ENCODE results near the gene PRPF40B. TPM values are rescaled to one million over a fixed set of nuclear protein-coding genes. Genes with fewer than 3 reads are reported as not detected.

PRPF40B gene
- polyA plus RNA-seq, 1 experiment: 15.0 TPM

DNA sequence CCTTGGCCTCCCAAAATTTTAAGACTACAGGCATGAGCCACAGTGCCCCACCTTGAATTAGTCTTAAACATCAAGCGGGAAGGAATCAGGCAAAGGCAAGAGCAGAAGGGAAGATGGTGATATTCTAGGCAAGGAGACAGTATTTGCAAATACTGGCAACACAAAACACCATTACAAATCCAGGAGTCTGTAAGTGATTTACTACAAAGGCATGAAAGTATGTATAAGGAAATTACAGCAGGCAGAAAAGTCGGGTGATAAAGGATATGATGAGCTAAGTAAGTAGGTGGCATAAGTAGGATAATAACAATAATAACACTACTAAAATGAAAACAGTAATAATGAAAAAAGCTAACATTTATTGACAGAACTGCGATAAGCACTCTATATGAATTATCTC lies 55.4 kb downstream of the PRPF40B start:
- DNase-seq (ENCODE audit: low read depth): no peak
- CTCF ChIA-PET: interaction anchor here (1.0 to 2.8 kb wide), 3 partner anchors 9 to 331 kb away, joined by 3 to 12 read pairs (median 4); no protein-coding TSS in a partner anchor
- TF ChIP-seq, protein P1, sequence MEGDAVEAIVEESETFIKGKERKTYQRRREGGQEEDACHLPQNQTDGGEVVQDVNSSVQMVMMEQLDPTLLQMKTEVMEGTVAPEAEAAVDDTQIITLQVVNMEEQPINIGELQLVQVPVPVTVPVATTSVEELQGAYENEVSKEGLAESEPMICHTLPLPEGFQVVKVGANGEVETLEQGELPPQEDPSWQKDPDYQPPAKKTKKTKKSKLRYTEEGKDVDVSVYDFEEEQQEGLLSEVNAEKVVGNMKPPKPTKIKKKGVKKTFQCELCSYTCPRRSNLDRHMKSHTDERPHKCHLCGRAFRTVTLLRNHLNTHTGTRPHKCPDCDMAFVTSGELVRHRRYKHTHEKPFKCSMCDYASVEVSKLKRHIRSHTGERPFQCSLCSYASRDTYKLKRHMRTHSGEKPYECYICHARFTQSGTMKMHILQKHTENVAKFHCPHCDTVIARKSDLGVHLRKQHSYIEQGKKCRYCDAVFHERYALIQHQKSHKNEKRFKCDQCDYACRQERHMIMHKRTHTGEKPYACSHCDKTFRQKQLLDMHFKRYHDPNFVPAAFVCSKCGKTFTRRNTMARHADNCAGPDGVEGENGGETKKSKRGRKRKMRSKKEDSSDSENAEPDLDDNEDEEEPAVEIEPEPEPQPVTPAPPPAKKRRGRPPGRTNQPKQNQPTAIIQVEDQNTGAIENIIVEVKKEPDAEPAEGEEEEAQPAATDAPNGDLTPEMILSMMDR (IDR thresholded peaks at IDR 0.05; ENCODE audit: insufficient read depth, low read depth, low read length): no peak

DNA sequence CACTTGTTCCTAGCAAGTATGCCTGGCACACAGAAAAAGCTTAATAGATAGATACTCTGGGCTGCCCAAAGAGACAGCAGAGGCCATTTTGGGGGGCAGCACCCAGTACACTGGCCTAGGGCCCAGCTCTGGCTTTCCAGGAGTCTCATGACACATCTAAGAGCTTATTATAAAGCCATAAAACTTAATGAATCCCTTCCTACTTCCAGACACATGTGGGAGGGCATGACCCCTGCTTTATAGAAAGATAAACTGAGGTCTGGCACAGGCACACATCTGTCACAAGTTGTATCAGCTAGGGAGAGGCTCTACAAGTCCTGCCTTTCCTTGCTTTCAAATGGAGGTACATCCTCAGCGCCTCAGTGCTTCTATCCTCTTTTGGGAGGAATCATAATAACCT lies 56.7 kb downstream of the PRPF40B start:
- POLR2A ChIA-PET: no interaction called here
- TF ChIP-seq, protein P1 (IDR thresholded peaks at IDR 0.05; ENCODE audit: insufficient read depth, low read depth, low read length): no peak
- Histone ChIP-seq H3K27me3 (ENCODE audit: control insufficient read depth, insufficient read depth, low read length) (no peaks in the 10 kb centered on the region), H3K36me3 (ENCODE audit: control insufficient read depth, insufficient read depth, low read length) (no peaks in the 10 kb centered on the region), H3K4me3 (ENCODE audit: low read depth, low read length) (no peak overlapping the region)
- CTCF ChIA-PET: interaction anchor here (0.9 to 2.8 kb wide), 7 partner anchors 9 to 43 kb away, joined by 3 to 12 read pairs (median 4); no protein-coding TSS in a partner anchor
- no peak for DNase-seq (ENCODE audit: low read depth)

More for the DNA sequence above, 55.4 kb downstream of the PRPF40B start:
- POLR2A ChIA-PET: no interaction called here
- Histone ChIP-seq H3K36me3 (ENCODE audit: control insufficient read depth, insufficient read depth, low read length) (no peaks in the 10 kb centered on the region), H3K4me3 (ENCODE audit: low read depth, low read length) (no peak overlapping the region), H3K27me3 (ENCODE audit: control insufficient read depth, insufficient read depth, low read length) (no peaks in the 10 kb centered on the region)

DNA sequence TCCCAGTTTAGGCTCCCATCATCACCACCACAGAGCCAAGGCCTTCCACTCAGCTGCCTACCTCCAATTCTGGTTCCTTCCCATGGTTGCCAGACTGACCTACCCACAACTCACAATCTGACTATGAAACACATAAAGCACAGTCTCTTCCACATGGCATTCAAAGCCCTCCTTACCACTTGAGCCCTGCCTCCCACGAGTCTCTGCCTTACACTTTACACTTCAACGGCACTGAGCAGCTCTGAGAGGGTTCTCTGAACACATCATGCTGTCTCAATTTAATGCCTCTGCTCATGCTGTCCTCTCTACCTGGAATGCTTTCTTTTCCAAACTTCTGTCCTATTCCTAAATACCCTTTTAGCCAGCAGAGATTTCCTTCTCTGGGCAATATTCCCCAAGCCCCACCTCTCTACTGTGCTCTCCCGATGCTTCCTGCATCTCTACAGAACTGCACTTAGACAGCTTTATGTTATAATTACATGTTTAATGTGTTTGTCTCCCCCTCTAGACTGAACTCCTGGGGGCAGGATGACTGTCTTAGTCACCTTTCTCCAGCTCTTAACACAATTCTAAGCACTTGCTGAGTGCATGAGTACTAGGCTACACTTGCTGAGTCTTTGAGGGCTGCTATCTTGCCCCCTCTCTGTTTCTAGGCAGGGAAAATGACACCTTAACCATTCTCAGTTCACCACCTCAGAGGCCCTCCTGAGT lies 60.4 kb downstream of the PRPF40B start:
- no peaks in the 10 kb centered on the region for H3K36me3 ChIP-seq (ENCODE audit: control insufficient read depth, insufficient read depth, low read length)
- H3K4me3 ChIP-seq (ENCODE audit: low read depth, low read length): no peak overlapping the region
- no peaks in the 10 kb centered on the region for H3K27me3 ChIP-seq (ENCODE audit: control insufficient read depth, insufficient read depth, low read length)
- no peak for DNase-seq (ENCODE audit: low read depth)
- TF ChIP-seq, protein P1 (IDR thresholded peaks at IDR 0.05; ENCODE audit: insufficient read depth, low read depth, low read length): no peak
- CTCF ChIA-PET: interaction anchor here (1.2 to 2.7 kb wide), 4 partner anchors 8 to 39 kb away, joined by 4 to 10 read pairs (median 6); no protein-coding TSS in a partner anchor
- POLR2A ChIA-PET: no interaction called here

DNA sequence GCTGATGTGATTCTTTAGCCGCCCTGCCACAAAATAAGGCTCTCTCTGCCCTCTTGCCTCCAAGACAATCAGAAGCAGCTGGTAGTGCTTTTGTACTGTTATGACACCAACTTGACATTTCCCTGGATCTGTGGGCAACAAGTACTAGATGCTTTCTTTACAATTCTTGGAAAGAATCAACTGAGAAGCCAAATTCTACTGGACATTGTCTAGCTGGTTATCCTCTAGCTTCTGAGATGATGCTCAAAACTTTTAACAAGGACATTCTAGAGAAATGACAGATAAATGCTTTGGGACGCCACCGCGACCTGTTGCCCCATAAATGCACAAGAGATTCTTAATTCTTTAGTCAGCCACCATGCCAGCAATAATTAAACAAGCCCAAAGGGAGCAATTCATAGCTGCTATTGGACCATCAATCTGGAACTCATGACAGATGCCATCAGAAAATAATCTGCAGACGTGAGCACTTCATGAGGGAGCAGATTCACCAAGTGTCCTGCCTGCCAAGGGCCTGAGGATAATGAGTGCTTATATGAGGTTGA lies 61.0 kb downstream of the PRPF40B start:
- TF ChIP-seq, protein P1 (IDR thresholded peaks at IDR 0.05; ENCODE audit: insufficient read depth, low read depth, low read length): no peak
- no peak for DNase-seq (ENCODE audit: low read depth)
- H3K4me3 ChIP-seq (ENCODE audit: low read depth, low read length): no peak overlapping the region
- ChIA-PET POLR2A (interaction anchor here (0.5 kb wide), 1 partner anchor 9 kb away, joined by 4 read pairs; no protein-coding TSS in a partner anchor), CTCF (interaction anchor here (1.2 to 2.7 kb wide), 3 partner anchors 10 to 40 kb away, joined by 5 to 10 read pairs (median 6); no protein-coding TSS in a partner anchor)
- H3K36me3 ChIP-seq (ENCODE audit: control insufficient read depth, insufficient read depth, low read length): no peaks in the 10 kb centered on the region
- no peaks in the 10 kb centered on the region for H3K27me3 ChIP-seq (ENCODE audit: control insufficient read depth, insufficient read depth, low read length)

DNA sequence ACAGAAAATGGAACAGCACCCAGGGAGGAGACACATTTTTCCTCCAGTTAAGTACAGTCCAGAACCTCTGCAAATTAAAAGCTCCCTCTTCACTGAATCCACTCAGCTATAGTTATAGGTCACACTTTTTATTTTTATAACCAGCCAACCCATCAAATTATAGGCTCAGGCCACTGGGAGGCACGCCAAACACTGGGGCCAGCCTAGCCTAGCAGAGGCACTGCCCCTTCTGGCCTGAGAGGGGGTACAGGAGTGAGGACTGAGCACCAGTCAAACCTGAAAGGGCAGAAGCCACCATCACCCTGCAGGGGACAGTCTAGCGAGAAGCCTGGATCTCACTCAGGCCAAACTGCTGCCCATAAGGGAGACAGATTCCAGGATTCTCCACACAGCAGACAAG lies 64.6 kb downstream of the PRPF40B start:
- Histone ChIP-seq H3K27me3 (ENCODE audit: control insufficient read depth, insufficient read depth, low read length) (no peaks in the 10 kb centered on the region), H3K4me3 (ENCODE audit: low read depth, low read length) (no peak overlapping the region), H3K36me3 (ENCODE audit: control insufficient read depth, insufficient read depth, low read length) (no peaks in the 10 kb centered on the region)
- DNase-seq (ENCODE audit: low read depth): no peak
- TF ChIP-seq, protein P1 (IDR thresholded peaks at IDR 0.05; ENCODE audit: insufficient read depth, low read depth, low read length): no peak
- CTCF ChIA-PET: interaction anchor here (1.1 to 2.3 kb wide), 4 partner anchors 9 to 20 kb away, joined by 3 to 12 read pairs (median 3); no protein-coding TSS in a partner anchor
- POLR2A ChIA-PET: no interaction called here

All from BJ (cell line).